ENCODE measurements around the gene LTA4H. TPM values are rescaled to one million over a fixed set of nuclear protein-coding genes. Genes with fewer than 3 reads are reported as not detected.

The LTA4H gene
- total and polyA plus RNA-seq, 8 donors, result 20.0 to 57.1 (median 31.0) TPM

GRCh38 chr12:96015672-96016071, 19.7 kb downstream of the LTA4H start:
- H3K9me3 ChIP-seq, result no peaks in the 10 kb centered on the region
- H3K4me1 ChIP-seq, result no peaks in the 10 kb centered on the region
- intact Hi-C loops (cut with DNase I), result no loop called here
- peak in 1 of 4 donors; percentile 18 for TF ChIP-seq CTCF (IDR thresholded peaks at IDR 0.05)
- no peaks in the 10 kb centered on the region for H3K27me3 ChIP-seq
- FAIRE-seq, result no peak
- H3K4me3 ChIP-seq, result no peak overlapping the region
- peak in 3 of 4 donors; percentile 49 to 72 (median 66) for ATAC-seq
- peak in 1 of 6 donors; percentile 18 for DNase-seq
- H3K36me3 ChIP-seq, result peaks cover 0 to 54% (median 10%) of the 10 kb centered on the region in 3 donors
- H3K27ac ChIP-seq, result no peak overlapping the region
- 74 to 79% methylated on average over 5 of the region's 5 CpGs for WGBS, 2 donors

DNA sequence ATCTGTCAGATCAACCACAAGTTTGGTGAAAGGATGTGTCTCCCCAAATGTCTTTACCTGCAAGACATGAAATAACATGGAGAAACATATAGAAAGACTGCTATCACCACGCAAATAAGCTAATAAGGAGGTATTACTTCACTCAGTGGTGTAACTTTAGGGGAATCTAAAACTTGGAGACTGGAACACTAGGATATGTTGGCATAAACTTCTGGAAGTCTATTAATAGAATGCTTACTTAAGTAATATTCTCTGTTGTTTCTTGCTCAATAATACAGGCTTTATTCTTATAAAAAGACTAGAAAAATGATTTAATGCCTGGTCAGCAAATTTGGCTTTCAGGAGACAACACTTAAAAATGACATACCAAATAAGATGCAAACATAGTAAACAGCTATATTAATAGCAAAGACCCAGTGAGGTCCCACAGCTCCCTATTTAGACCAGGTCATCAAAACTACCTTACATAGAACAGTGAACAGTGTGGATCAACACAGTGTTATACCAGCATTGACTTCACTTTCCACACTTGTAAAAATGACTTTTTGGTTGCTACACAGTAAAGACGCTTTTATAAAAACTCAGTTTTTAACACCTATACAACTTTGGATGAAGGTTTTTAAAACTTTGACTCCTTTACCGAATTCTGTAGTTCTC, 20.3 kb downstream of the LTA4H start:
- FAIRE-seq (no peak), DNase-seq (no peak), ATAC-seq (no peak)
- Histone ChIP-seq H3K4me3 (no peak overlapping the region), H3K27ac (no peak overlapping the region), H3K27me3 (no peaks in the 10 kb centered on the region), H3K4me1 (no peaks in the 10 kb centered on the region), H3K36me3 (peaks cover 0 to 60% (median 10%) of the 10 kb centered on the region in 3 donors), H3K9me3 (no peaks in the 10 kb centered on the region)
- intact Hi-C loops (cut with DNase I), result no loop called here
- WGBS, 2 donors, result 77 to 81% methylated on average over 3 of the region's 3 CpGs
- TF ChIP-seq CTCF (IDR thresholded peaks at IDR 0.05), result no peak

DNA sequence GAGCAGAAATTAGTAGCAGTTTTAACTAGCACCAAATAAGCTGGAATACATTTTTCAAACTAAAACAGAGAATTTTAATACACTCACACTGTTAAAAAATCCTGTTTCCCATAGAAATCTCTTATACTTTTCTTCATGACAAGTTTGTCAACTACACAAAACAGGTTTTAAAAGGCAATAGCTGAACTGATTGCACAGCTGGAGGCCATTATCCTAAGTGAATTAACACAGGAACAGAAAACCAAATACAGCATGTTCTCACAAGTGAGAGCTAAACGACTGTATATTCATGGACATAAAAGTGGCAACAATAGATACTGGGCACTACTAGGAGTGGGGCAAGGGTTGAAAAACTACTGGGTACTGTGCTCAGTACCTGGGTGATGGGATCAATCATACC, 27.7 kb downstream of the LTA4H start:
- no peaks in the 10 kb centered on the region for H3K4me1 ChIP-seq
- H3K27me3 ChIP-seq, result no peaks in the 10 kb centered on the region
- no peak overlapping the region for H3K4me3 ChIP-seq
- peaks cover 5 to 57% (median 10%) of the 10 kb centered on the region in 3 donors for H3K36me3 ChIP-seq
- WGBS, 2 donors, result 17 to 38% methylated on average over 1 of the region's 1 CpG
- H3K9me3 ChIP-seq, result no peaks in the 10 kb centered on the region
- no peak overlapping the region for H3K27ac ChIP-seq
- no peak for TF ChIP-seq CTCF (IDR thresholded peaks at IDR 0.05)
- intact Hi-C loops (cut with DNase I), result no loop called here
- DNase-seq (no peak), ATAC-seq (no peak), FAIRE-seq (no peak)

- no peak for TF ChIP-seq CTCF (IDR thresholded peaks at IDR 0.05)
- FAIRE-seq (peak; percentile 13), DNase-seq (no peak), ATAC-seq (no peak)
- Histone ChIP-seq H3K4me3 (no peak overlapping the region), H3K4me1 (no peaks in the 10 kb centered on the region), H3K36me3 (peaks cover 1 to 47% (median 5%) of the 10 kb centered on the region in 3 donors), H3K27ac (no peak overlapping the region), H3K9me3 (no peaks in the 10 kb centered on the region), H3K27me3 (no peaks in the 10 kb centered on the region)
- intact Hi-C loops (cut with DNase I), result no loop called here
- WGBS, 2 donors, result 83 to 90% methylated on average over 1 of the region's 1 CpG
These were observed 28.7 kb downstream of the LTA4H start for GRCh38 chr12:96006727-96007126.

DNA sequence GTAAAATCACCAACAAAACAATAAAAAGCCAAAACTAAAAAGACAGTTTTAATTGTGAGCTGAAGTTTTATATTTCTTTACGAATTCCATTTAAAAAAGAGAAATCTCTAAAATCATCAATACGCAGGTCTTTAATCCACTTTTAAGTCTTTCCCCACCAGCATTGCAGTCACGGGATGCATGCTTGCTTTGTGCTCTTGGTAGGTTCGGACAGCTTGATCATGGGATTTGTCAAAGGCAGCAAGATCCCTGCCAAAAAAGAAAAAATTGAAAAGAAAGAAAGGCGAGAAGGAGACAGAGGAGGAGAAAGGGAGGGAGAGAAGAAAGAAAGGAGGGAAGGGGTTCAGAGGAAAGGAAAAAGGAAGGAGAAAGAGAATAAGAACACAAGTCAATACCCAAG, 34.5 kb downstream of the LTA4H start:
- Histone ChIP-seq H3K9me3 (no peaks in the 10 kb centered on the region), H3K4me3 (no peak overlapping the region), H3K4me1 (no peaks in the 10 kb centered on the region), H3K27me3 (no peaks in the 10 kb centered on the region), H3K36me3 (peaks cover 0 to 28% (median 5%) of the 10 kb centered on the region in 3 donors), H3K27ac (no peak overlapping the region)
- no peak for DNase-seq
- intact Hi-C loops (cut with DNase I), result no loop called here
- ATAC-seq, result no peak
- FAIRE-seq, result no peak
- TF ChIP-seq CTCF (IDR thresholded peaks at IDR 0.05), result no peak
- 90% methylated on average over 5 of the region's 5 CpGs for WGBS, 2 donors

Measured in pancreas (tissue), 10 donors.